ENCODE results near the gene CREB3. TPM values are rescaled to one million over a fixed set of nuclear protein-coding genes. Genes with fewer than 3 reads are reported as not detected.

Gene CREB3
- total RNA-seq, 1 experiment from 2014 or later: 27.3 TPM

DNA sequence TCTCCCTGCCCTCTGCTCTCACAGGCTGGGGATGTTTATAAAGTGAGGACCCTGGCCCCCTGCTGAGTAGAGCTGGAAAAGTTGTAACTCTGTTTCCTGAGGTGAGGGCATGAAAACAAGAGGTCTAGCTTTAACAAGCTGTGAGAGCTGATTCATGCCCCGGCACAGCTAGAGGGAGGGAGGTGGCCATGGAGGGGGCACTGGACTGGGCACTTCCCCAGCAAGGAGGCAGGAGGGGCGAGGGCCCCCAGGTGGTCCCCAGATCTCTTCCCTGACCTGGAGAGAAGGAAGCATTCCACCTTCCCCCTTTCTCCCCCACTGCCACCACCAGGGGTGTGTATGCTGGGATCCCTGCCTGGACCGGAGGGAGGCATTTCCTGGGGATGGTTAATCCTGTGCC lies 21.8 kb downstream of the CREB3 start, which contains the start of gene MSMP:
Gene MSMP, minus strand, starts transcription at position 13 of the 400 bp plus-strand sequence. CDS start 147 bp downstream, outside the sequence.
- no CpG with 5 or more reads among the region's 3 CpGs for WGBS (ENCODE audit: extremely low coverage, insufficient read length, low lambda C conversion rate)
- H2BK20ac ChIP-seq (ENCODE audit: low read depth, low read length, poor library complexity, severe bottlenecking): no peak within 1 kb of the TSS
- H3K23me2 ChIP-seq (ENCODE audit: insufficient read length, low read depth, low read length, poor library complexity, severe bottlenecking): peaks cover 3% of the 10 kb centered on the region
- no peaks in the 10 kb centered on the region for H3K27me3 Mint-ChIP-seq (ENCODE audit: low read depth)
- no peak within 1 kb of the TSS for H3K4ac ChIP-seq (ENCODE audit: low read depth, low read length)
- H3K18ac ChIP-seq (ENCODE audit: insufficient read length, low read depth, low read length): no peak within 1 kb of the TSS
- H2BK12ac ChIP-seq (ENCODE audit: insufficient read length, low read depth, low read length): no peak within 1 kb of the TSS
- no peak within 1 kb of the TSS for H3T11ph ChIP-seq (ENCODE audit: low read length)
- no peaks in the 10 kb centered on the region for H3K9me3 Mint-ChIP-seq
- no peak within 1 kb of the TSS for H3K56ac ChIP-seq (ENCODE audit: insufficient read length, low read depth, low read length)
- H4K91ac ChIP-seq (ENCODE audit: insufficient read length, low read depth, low read length): no peak within 1 kb of the TSS
- H2AFZ ChIP-seq (ENCODE audit: low read length): no peak within 1 kb of the TSS
- H3K79me1 ChIP-seq (ENCODE audit: insufficient read depth, low read depth, low read length, poor library complexity, severe bottlenecking): peaks cover 5% of the 10 kb centered on the region
- peaks cover 19 to 37% (median 36%) of the 10 kb centered on the region in 3 experiments; a peak in 6 of 7 replicates for H3K36me3 Mint-ChIP-seq (ENCODE audit: insufficient read depth in 1 of 3, low read depth in 3 of 3)
- no peaks in the 10 kb centered on the region for H3K27me3 ChIP-seq (ENCODE audit: insufficient read depth, low read length)
- H2AK5ac ChIP-seq (ENCODE audit: insufficient read length, low read length): no peak within 1 kb of the TSS
- no peaks in the 10 kb centered on the region for H3K4me1 ChIP-seq (ENCODE audit: insufficient read depth, low read length)
- H3K27ac Mint-ChIP-seq: no peak within 1 kb of the TSS
- no peaks in the 10 kb centered on the region for H3K9me3 ChIP-seq (ENCODE audit: control insufficient read depth, low read depth, low read length)
- peaks cover 23% of the 10 kb centered on the region in 2 experiments for H3K4me1 Mint-ChIP-seq
- H3K4me3 Mint-ChIP-seq: no peak within 1 kb of the TSS; a peak in 2 of 5 replicates
- no peak within 1 kb of the TSS for H3K27ac ChIP-seq (ENCODE audit: insufficient read length, low read depth, low read length)
- DNase-seq: no peak
- H3K23ac ChIP-seq (ENCODE audit: insufficient read length, low read depth, low read length): no peak within 1 kb of the TSS
- H2BK15ac ChIP-seq (ENCODE audit: low read depth, low read length): no peak within 1 kb of the TSS
- no peak within 1 kb of the TSS for H3K14ac ChIP-seq (ENCODE audit: insufficient read depth, low read length)
- H2BK5ac ChIP-seq (ENCODE audit: insufficient read length, low read length): no peak within 1 kb of the TSS
- TF ChIP-seq, protein P1, sequence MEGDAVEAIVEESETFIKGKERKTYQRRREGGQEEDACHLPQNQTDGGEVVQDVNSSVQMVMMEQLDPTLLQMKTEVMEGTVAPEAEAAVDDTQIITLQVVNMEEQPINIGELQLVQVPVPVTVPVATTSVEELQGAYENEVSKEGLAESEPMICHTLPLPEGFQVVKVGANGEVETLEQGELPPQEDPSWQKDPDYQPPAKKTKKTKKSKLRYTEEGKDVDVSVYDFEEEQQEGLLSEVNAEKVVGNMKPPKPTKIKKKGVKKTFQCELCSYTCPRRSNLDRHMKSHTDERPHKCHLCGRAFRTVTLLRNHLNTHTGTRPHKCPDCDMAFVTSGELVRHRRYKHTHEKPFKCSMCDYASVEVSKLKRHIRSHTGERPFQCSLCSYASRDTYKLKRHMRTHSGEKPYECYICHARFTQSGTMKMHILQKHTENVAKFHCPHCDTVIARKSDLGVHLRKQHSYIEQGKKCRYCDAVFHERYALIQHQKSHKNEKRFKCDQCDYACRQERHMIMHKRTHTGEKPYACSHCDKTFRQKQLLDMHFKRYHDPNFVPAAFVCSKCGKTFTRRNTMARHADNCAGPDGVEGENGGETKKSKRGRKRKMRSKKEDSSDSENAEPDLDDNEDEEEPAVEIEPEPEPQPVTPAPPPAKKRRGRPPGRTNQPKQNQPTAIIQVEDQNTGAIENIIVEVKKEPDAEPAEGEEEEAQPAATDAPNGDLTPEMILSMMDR (conservative IDR thresholded peaks at IDR 0.05): no peak
- H3K4me2 ChIP-seq (ENCODE audit: insufficient read depth, insufficient read length, low read length): no peak within 1 kb of the TSS
- H2BK120ac ChIP-seq (ENCODE audit: low read depth, low read length, poor library complexity, severe bottlenecking): no peak within 1 kb of the TSS
- no peak within 1 kb of the TSS for H4K8ac ChIP-seq (replicated peaks; ENCODE audit: insufficient read length, low read depth, low read length)
- no peaks in the 10 kb centered on the region; the same call in 1 of the 2 replicates for H3K79me2 ChIP-seq (ENCODE audit: insufficient read depth, low read length)
- no peaks in the 10 kb centered on the region for H4K20me1 ChIP-seq (ENCODE audit: control insufficient read depth, insufficient read depth, insufficient read length)
- H4K5ac ChIP-seq (ENCODE audit: insufficient read length, low read depth, low read length): no peak within 1 kb of the TSS
- no peak within 1 kb of the TSS for H3K9ac ChIP-seq (ENCODE audit: extremely low read depth, insufficient read length, low read length)

Measured in H9 (cell line).